Fibroblast of skin of left biceps (primary cell): Measurements from ENCODE around the gene MEIS3.

ENCODE experiments used
- DNase-seq, 2 experiments: peaks; one replicate each; pipeline ENCODE4 v3.0.0-alpha.2; 2013; ENCODE audit warnings: low read depth in 2 of 2

Gene MEIS3

GRCh38 chr19:47435883-47436417 is 16.6 kb upstream of the MEIS3 start:
- DNase-seq, result no peak

- DNase-seq, result no peak
Measured at GRCh38 chr19:47435196-47435595, 15.9 kb upstream of the MEIS3 start.

- DNase-seq, result no peak
Measured at GRCh38 chr19:47434088-47434487, 14.8 kb upstream of the MEIS3 start.

GRCh38 chr19:47433121-47433520 is 13.8 kb upstream of the MEIS3 start:
- DNase-seq, result no peak

- DNase-seq, result no peak
Measured at GRCh38 chr19:47432499-47432898, 13.2 kb upstream of the MEIS3 start.

GRCh38 chr19:47432091-47432490 is 12.8 kb upstream of the MEIS3 start:
- no peak for DNase-seq

GRCh38 chr19:47430041-47430802 is 10.9 kb upstream of the MEIS3 start:
- no peak for DNase-seq

- DNase-seq, result no peak
Measured at GRCh38 chr19:47429140-47429793, 9.9 kb upstream of the MEIS3 start.

- peak; percentile 99 for DNase-seq
Measured at GRCh38 chr19:47428177-47428894, 9.0 kb upstream of the MEIS3 start.

GRCh38 chr19:47427241-47428176 is 8.2 kb upstream of the MEIS3 start:
- DNase-seq, result no peak

GRCh38 chr19:47423203-47423882 is 4.0 kb upstream of the MEIS3 start:
- no peak for DNase-seq

GRCh38 chr19:47422417-47423163 is 3.3 kb upstream of the MEIS3 start:
- no peak for DNase-seq

- no peak for DNase-seq
Measured at GRCh38 chr19:47421844-47422395, 2.6 kb upstream of the MEIS3 start.

- DNase-seq, result no peak
Measured at GRCh38 chr19:47421244-47421786, 2.0 kb upstream of the MEIS3 start.

- DNase-seq, result no peak
Measured at GRCh38 chr19:47419789-47420188, 462 bp upstream of the MEIS3 start.

GRCh38 chr19:47418692-47419029 is 666 bp downstream of the MEIS3 start:
- no peak for DNase-seq

GRCh38 chr19:47417746-47418691 is 1.3 kb downstream of the MEIS3 start:
- no peak for DNase-seq

GRCh38 chr19:47417107-47417745 is 2.1 kb downstream of the MEIS3 start:
- DNase-seq, result no peak
